DND-41 (cell line): Measurements from ENCODE around the gene LAMA4.

ENCODE experiments used
- CTCF ChIP-seq: IDR thresholded peaks from 2 replicates; pipeline ENCODE4 v1.5.1; 2012; ENCODE audit warnings: borderline replicate concordance, low read length, moderate library complexity, mild to moderate bottlenecking; ENCODE audit not compliant: poor library complexity, severe bottlenecking; ENCODE audit errors: extremely low read depth
- EZH2 ChIP-seq: IDR thresholded peaks from 3 replicates; pipeline ENCODE4 v1.6.1; 2012; ENCODE audit warnings: borderline replicate concordance, low read depth, mild to moderate bottlenecking, moderate library complexity, low read length, inconsistent platforms; ENCODE audit not compliant: severe bottlenecking

GRCh38 chr6:112298816-112299281 lies 44.5 kb upstream of the LAMA4 start:
- no peak for TF ChIP-seq CTCF
- TF ChIP-seq EZH2 = no peak
